Measurements from ENCODE around the gene ESYT3.

The ESYT3 gene

DNA sequence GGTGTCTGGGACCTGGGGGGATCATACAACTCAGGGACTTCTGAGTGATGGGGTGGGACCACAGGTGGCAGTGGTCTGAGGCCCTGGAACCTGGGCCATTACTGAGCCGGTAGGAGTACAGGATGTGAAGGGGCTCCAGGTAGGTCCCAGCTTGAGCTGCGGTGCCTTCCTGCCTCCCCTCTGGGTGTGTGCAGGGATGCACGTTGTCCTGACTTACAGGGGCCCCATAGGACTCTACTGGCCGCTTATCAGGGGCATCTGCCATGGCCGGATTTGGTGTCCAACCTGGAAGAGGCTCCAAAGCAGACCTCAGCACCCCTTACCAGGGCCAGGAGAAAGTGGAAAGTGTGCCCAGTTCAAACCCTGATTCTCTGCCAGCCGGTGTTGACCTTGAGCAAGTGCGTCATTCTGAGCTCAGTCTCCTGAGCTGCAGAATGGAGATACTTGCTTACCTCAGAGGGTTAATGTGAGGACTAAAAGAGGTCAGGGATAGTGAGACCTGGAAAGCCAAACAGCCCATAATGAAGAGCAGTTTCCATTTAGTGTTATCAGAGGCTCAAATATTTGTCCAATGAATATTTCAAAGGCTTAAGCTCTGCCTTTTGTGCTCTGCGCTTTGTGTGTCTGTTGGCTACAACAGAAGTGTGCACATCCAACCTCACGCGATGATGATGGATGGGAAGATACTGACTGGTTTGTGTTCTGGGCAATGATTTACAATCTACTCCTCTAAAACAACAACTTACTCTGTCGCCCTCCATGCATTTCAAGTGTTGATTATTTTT, 35.4 kb upstream of the ESYT3 start:
- no peaks in the 10 kb centered on the region for H3K4me1 ChIP-seq (ENCODE audit: control insufficient read depth, insufficient read depth, low read length)

DNA sequence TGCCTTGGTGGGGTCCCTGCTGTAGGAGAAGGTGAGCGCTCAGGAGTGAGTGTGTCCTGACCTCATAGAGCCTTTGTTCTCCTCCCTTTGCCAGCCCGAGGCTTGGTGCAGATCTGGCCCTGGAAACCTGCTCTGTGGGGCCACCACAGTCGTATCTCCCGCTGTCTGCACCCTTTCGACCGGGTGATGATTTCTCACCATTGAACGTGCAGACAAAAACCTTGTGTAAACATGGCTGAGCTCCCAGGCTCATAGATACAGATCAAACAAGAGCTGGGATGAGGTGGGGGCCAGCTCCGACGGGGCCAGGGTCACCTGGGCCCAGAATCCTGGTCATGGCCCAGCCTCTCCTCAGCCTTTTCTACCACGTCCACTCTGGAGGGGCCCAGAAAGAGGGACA, 34.6 kb upstream of the ESYT3 start:
- Histone ChIP-seq H3K4me3 (ENCODE audit: low read depth, low read length) (no peak overlapping the region), H3K36me3 (ENCODE audit: control insufficient read depth in 2 of 2, insufficient read depth in 1 of 2, low read length in 2 of 2) (peaks cover 0 to 27% of the 10 kb centered on the region in 2 experiments; a peak in 1 of 3 replicates), H3K27ac (ENCODE audit: extremely low read depth, low read depth, low read length) (no peak overlapping the region), H3K9me3 (ENCODE audit: control insufficient read depth, insufficient read depth, low read depth, low read length) (no peaks in the 10 kb centered on the region), H3K4me1 (ENCODE audit: control insufficient read depth, insufficient read depth, low read length) (no peaks in the 10 kb centered on the region)
- TF ChIP-seq, protein P1, sequence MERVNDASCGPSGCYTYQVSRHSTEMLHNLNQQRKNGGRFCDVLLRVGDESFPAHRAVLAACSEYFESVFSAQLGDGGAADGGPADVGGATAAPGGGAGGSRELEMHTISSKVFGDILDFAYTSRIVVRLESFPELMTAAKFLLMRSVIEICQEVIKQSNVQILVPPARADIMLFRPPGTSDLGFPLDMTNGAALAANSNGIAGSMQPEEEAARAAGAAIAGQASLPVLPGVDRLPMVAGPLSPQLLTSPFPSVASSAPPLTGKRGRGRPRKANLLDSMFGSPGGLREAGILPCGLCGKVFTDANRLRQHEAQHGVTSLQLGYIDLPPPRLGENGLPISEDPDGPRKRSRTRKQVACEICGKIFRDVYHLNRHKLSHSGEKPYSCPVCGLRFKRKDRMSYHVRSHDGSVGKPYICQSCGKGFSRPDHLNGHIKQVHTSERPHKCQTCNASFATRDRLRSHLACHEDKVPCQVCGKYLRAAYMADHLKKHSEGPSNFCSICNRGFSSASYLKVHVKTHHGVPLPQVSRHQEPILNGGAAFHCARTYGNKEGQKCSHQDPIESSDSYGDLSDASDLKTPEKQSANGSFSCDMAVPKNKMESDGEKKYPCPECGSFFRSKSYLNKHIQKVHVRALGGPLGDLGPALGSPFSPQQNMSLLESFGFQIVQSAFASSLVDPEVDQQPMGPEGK (tag by site-specific recombination; IDR thresholded peaks at IDR 0.05): no peak
- TF ChIP-seq ZNF16 (tag by site-specific recombination; IDR thresholded peaks at IDR 0.05; ENCODE audit: low read depth) (no peak), ZNF785 (tag by site-specific recombination; IDR thresholded peaks at IDR 0.05) (no peak), GLIS2 (tag by site-specific recombination; IDR thresholded peaks at IDR 0.05) (no peak), ZNF248 (tag by site-specific recombination; IDR thresholded peaks at IDR 0.05) (no peak), ZNF677 (tag by site-specific recombination; IDR thresholded peaks at IDR 0.05) (no peak)
- TF ChIP-seq, protein P2, sequence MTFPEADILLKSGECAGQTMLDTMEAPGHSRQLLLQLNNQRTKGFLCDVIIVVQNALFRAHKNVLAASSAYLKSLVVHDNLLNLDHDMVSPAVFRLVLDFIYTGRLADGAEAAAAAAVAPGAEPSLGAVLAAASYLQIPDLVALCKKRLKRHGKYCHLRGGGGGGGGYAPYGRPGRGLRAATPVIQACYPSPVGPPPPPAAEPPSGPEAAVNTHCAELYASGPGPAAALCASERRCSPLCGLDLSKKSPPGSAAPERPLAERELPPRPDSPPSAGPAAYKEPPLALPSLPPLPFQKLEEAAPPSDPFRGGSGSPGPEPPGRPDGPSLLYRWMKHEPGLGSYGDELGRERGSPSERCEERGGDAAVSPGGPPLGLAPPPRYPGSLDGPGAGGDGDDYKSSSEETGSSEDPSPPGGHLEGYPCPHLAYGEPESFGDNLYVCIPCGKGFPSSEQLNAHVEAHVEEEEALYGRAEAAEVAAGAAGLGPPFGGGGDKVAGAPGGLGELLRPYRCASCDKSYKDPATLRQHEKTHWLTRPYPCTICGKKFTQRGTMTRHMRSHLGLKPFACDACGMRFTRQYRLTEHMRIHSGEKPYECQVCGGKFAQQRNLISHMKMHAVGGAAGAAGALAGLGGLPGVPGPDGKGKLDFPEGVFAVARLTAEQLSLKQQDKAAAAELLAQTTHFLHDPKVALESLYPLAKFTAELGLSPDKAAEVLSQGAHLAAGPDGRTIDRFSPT (tag by site-specific recombination; IDR thresholded peaks at IDR 0.05): no peak
- CTCF ChIA-PET: interaction anchor here (1.0 to 1.1 kb wide), 2 partner anchors 9 to 130 kb away, joined by 3 to 4 read pairs; no protein-coding TSS in a partner anchor
- POLR2A ChIA-PET: no interaction called here

More for the DNA sequence above, 35.4 kb upstream of the ESYT3 start:
- Histone ChIP-seq H3K36me3 (ENCODE audit: control insufficient read depth in 2 of 2, insufficient read depth in 1 of 2, low read length in 2 of 2) (peaks cover 0 to 19% of the 10 kb centered on the region in 2 experiments; a peak in 1 of 3 replicates), H3K27ac (ENCODE audit: extremely low read depth, low read depth, low read length) (no peak overlapping the region), H3K4me3 (ENCODE audit: low read depth, low read length) (no peak overlapping the region), H3K9me3 (ENCODE audit: control insufficient read depth, insufficient read depth, low read depth, low read length) (no peaks in the 10 kb centered on the region)
- CTCF ChIA-PET: interaction anchor here (1.0 kb wide), 1 partner anchor 129 kb away, joined by 4 read pairs; no protein-coding TSS in a partner anchor
- TF ChIP-seq ZNF19 (tag by site-specific recombination; IDR thresholded peaks at IDR 0.05; ENCODE audit: low read depth): no peak
- TF ChIP-seq, protein P3, sequence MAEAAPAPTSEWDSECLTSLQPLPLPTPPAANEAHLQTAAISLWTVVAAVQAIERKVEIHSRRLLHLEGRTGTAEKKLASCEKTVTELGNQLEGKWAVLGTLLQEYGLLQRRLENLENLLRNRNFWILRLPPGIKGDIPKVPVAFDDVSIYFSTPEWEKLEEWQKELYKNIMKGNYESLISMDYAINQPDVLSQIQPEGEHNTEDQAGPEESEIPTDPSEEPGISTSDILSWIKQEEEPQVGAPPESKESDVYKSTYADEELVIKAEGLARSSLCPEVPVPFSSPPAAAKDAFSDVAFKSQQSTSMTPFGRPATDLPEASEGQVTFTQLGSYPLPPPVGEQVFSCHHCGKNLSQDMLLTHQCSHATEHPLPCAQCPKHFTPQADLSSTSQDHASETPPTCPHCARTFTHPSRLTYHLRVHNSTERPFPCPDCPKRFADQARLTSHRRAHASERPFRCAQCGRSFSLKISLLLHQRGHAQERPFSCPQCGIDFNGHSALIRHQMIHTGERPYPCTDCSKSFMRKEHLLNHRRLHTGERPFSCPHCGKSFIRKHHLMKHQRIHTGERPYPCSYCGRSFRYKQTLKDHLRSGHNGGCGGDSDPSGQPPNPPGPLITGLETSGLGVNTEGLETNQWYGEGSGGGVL (tag by site-specific recombination; IDR thresholded peaks at IDR 0.05): no peak
- no peak for TF ChIP-seq BCL11B (tag by site-specific recombination; IDR thresholded peaks at IDR 0.05; ENCODE audit: low read depth)
- TF ChIP-seq KLF8 (tag by site-specific recombination; IDR thresholded peaks at IDR 0.05): no peak
- no peak for TF ChIP-seq ZNF529 (tag by site-specific recombination; IDR thresholded peaks at IDR 0.05; ENCODE audit: insufficient replicate concordance)
- TF ChIP-seq ZNF596 (tag by site-specific recombination; IDR thresholded peaks at IDR 0.05): no peak
- no peak for TF ChIP-seq ZNF629 (tag by site-specific recombination; IDR thresholded peaks at IDR 0.05)
- no peak for TF ChIP-seq ZNF10 (tag by site-specific recombination; IDR thresholded peaks at IDR 0.05)
- no peak for TF ChIP-seq HOXA7 (CRISPR knock-in tag; IDR thresholded peaks at IDR 0.05; ENCODE audit: borderline replicate concordance)
- TF ChIP-seq ZNF350 (tag by site-specific recombination; IDR thresholded peaks at IDR 0.05): no peak
- no peak for TF ChIP-seq ZNF701 (tag by site-specific recombination; IDR thresholded peaks at IDR 0.05)
- TF ChIP-seq SP2 (tag by site-specific recombination; IDR thresholded peaks at IDR 0.05): no peak
- TF ChIP-seq KLF7 (tag by site-specific recombination; IDR thresholded peaks at IDR 0.05; ENCODE audit: borderline replicate concordance): no peak
- TF ChIP-seq SP7 (tag by site-specific recombination; IDR thresholded peaks at IDR 0.05): no peak
- TF ChIP-seq MEIS1 (CRISPR knock-in tag; IDR thresholded peaks at IDR 0.05; ENCODE audit: borderline replicate concordance): no peak
- TF ChIP-seq, protein P4, sequence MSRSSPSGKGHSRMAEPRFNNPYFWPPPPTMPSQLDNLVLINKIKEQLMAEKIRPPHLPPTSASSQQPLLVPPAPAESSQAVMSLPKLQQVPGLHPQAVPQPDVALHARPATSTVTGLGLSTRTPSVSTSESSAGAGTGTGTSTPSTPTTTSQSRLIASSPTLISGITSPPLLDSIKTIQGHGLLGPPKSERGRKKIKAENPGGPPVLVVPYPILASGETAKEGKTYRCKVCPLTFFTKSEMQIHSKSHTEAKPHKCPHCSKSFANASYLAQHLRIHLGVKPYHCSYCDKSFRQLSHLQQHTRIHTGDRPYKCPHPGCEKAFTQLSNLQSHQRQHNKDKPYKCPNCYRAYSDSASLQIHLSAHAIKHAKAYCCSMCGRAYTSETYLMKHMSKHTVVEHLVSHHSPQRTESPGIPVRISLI (tag by site-specific recombination; IDR thresholded peaks at IDR 0.05): no peak
- TF ChIP-seq ZIC2 (tag by site-specific recombination; IDR thresholded peaks at IDR 0.05): no peak
- TF ChIP-seq ZBTB17 (tag by site-specific recombination; IDR thresholded peaks at IDR 0.05): no peak
- TF ChIP-seq, protein P5, sequence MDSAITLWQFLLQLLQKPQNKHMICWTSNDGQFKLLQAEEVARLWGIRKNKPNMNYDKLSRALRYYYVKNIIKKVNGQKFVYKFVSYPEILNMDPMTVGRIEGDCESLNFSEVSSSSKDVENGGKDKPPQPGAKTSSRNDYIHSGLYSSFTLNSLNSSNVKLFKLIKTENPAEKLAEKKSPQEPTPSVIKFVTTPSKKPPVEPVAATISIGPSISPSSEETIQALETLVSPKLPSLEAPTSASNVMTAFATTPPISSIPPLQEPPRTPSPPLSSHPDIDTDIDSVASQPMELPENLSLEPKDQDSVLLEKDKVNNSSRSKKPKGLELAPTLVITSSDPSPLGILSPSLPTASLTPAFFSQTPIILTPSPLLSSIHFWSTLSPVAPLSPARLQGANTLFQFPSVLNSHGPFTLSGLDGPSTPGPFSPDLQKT (IDR thresholded peaks at IDR 0.05; ENCODE audit: borderline replicate concordance, low read depth, low read length): no peak
- POLR2A ChIA-PET: no interaction called here
